Ishikawa (cell line): ENCODE measurements around the gene IL17REL.

ENCODE experiments used
- CEBPB ChIP-seq: IDR thresholded peaks from 2 replicates; pipeline ENCODE4 v1.6.1; 2012
- EGR1 ChIP-seq: IDR thresholded peaks from 2 replicates; pipeline ENCODE4 v1.6.1; 2012
- EP300 ChIP-seq: IDR thresholded peaks from 2 replicates; pipeline ENCODE4 v1.6.1; 2012; ENCODE audit warnings: borderline replicate concordance
- FOXM1 ChIP-seq: IDR thresholded peaks from 2 replicates; pipeline ENCODE4 v1.6.1; 2012; ENCODE audit warnings: low read depth, borderline replicate concordance
- NFIC ChIP-seq: IDR thresholded peaks from 2 replicates; pipeline ENCODE4 v1.6.1; 2012
- RAD21 ChIP-seq: IDR thresholded peaks from 2 replicates; pipeline ENCODE4 v1.6.1; 2012; ENCODE audit warnings: low read depth
- REST ChIP-seq: IDR thresholded peaks from 2 replicates; pipeline ENCODE4 v1.6.1; 2012; ENCODE audit warnings: low read depth, mild to moderate bottlenecking
- TAF1 ChIP-seq: IDR thresholded peaks from 2 replicates; pipeline ENCODE4 v1.6.1; 2012; ENCODE audit warnings: low read depth, mild to moderate bottlenecking
- TEAD4 ChIP-seq: IDR thresholded peaks from 2 replicates; pipeline ENCODE4 v1.6.1; 2012
- YY1 ChIP-seq: IDR thresholded peaks from 2 replicates; pipeline ENCODE4 v1.6.1; 2012; ENCODE audit warnings: low read depth

GRCh38 chr22:50016308-50016987 lies 3.9 kb upstream of the IL17REL start:
- TF ChIP-seq RAD21 (no peak), TEAD4 (no peak), FOXM1 (no peak), EP300 (no peak), CEBPB (no peak), TAF1 (no peak), EGR1 (no peak), REST (no peak), NFIC (no peak), YY1 (no peak)
